ENCODE measurements around the gene RNU6-9.

DNA sequence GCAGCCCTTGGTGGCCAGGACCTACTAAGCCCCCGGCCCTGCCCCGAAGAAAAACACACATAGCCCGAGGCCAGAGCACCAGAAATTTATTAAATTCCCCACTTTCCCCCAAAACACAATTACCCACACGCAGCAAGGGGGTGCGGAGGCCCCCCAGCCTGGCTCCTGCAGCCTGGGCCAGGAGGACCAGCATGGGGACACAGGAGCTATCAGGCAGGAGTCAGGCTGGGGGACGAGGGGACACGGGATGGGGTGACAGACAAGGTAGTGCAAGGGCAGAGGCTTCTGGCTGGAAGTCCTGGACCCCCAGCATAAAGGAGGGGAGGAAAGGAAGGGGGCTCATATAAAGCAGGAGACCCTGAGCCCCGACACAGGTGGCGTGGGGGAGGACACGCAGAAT, 3.1 kb downstream of the RNU6-9 start:
- TF ChIP-seq CTCF (IDR thresholded peaks at IDR 0.05; ENCODE audit: low read depth, low read length) (no peak), EZH2phosphoT487 (IDR thresholded peaks at IDR 0.05; ENCODE audit: low read depth) (no peak)

All from OCI-LY3 (cell line).